ENCODE results near the gene PTCH1. TPM values are rescaled to one million over a fixed set of nuclear protein-coding genes. Genes with fewer than 3 reads are reported as not detected.

Gene PTCH1
- total RNA-seq, 1 donor from 2014 or later, result 1.6 TPM

GRCh38 chr9:95511952-95512708 lies 4.6 kb downstream of the PTCH1 start:
- TF ChIP-seq CTCF (IDR thresholded peaks at IDR 0.05; ENCODE audit: insufficient read depth, low read length, severe bottlenecking), result no peak
- DNase-seq (ENCODE audit: low read depth) (no peak), FAIRE-seq (no peak)
- H3K27me3 ChIP-seq (ENCODE audit: control insufficient read depth, insufficient read depth, low read length), result no peaks in the 10 kb centered on the region
- H3K4me3 ChIP-seq (ENCODE audit: low read depth, low read length), result peak overlapping the region; percentile 77
- no peaks in the 10 kb centered on the region for H3K36me3 ChIP-seq (ENCODE audit: control insufficient read depth, insufficient read depth, low read length)

GRCh38 chr9:95511616-95511931 lies 5.2 kb downstream of the PTCH1 start:
- Histone ChIP-seq H3K27me3 (ENCODE audit: control insufficient read depth, insufficient read depth, low read length) (no peaks in the 10 kb centered on the region), H3K4me3 (ENCODE audit: low read depth, low read length) (peak overlapping the region; percentile 77), H3K36me3 (ENCODE audit: control insufficient read depth, insufficient read depth, low read length) (no peaks in the 10 kb centered on the region)
- no peak for TF ChIP-seq CTCF (IDR thresholded peaks at IDR 0.05; ENCODE audit: insufficient read depth, low read length, severe bottlenecking)
- no peak for DNase-seq (ENCODE audit: low read depth)
- no peak for FAIRE-seq

- Histone ChIP-seq H3K36me3 (ENCODE audit: control insufficient read depth, insufficient read depth, low read length) (no peaks in the 10 kb centered on the region), H3K4me3 (ENCODE audit: low read depth, low read length) (peak overlapping the region; percentile 77), H3K27me3 (ENCODE audit: control insufficient read depth, insufficient read depth, low read length) (no peaks in the 10 kb centered on the region)
- FAIRE-seq (no peak), DNase-seq (ENCODE audit: low read depth) (peak; percentile 81)
- no peak for TF ChIP-seq CTCF (IDR thresholded peaks at IDR 0.05; ENCODE audit: insufficient read depth, low read length, severe bottlenecking)
Measured at GRCh38 chr9:95510709-95511615, 5.8 kb downstream of the PTCH1 start.

- no peaks in the 10 kb centered on the region for H3K27me3 ChIP-seq (ENCODE audit: control insufficient read depth, insufficient read depth, low read length)
- no peak for TF ChIP-seq CTCF (IDR thresholded peaks at IDR 0.05; ENCODE audit: insufficient read depth, low read length, severe bottlenecking)
- DNase-seq (ENCODE audit: low read depth) (peak; percentile 10), FAIRE-seq (no peak)
- peak overlapping the region; percentile 77 for H3K4me3 ChIP-seq (ENCODE audit: low read depth, low read length)
- H3K36me3 ChIP-seq (ENCODE audit: control insufficient read depth, insufficient read depth, low read length), result no peaks in the 10 kb centered on the region
Measured at GRCh38 chr9:95509851-95510708, 6.7 kb downstream of the PTCH1 start.

- FAIRE-seq, result no peak
- Histone ChIP-seq H3K27me3 (ENCODE audit: control insufficient read depth, insufficient read depth, low read length) (no peaks in the 10 kb centered on the region), H3K36me3 (ENCODE audit: control insufficient read depth, insufficient read depth, low read length) (no peaks in the 10 kb centered on the region), H3K4me3 (ENCODE audit: low read depth, low read length) (peak overlapping the region; percentile 77)
- TF ChIP-seq CTCF (IDR thresholded peaks at IDR 0.05; ENCODE audit: insufficient read depth, low read length, severe bottlenecking), result no peak
- DNase-seq (ENCODE audit: low read depth), result peak; percentile 75
Measured at GRCh38 chr9:95508968-95509850, 7.6 kb downstream of the PTCH1 start.

Data from bronchial epithelial cell (primary cell).